ENCODE data around the gene PPP1R1A.

The PPP1R1A gene

DNA sequence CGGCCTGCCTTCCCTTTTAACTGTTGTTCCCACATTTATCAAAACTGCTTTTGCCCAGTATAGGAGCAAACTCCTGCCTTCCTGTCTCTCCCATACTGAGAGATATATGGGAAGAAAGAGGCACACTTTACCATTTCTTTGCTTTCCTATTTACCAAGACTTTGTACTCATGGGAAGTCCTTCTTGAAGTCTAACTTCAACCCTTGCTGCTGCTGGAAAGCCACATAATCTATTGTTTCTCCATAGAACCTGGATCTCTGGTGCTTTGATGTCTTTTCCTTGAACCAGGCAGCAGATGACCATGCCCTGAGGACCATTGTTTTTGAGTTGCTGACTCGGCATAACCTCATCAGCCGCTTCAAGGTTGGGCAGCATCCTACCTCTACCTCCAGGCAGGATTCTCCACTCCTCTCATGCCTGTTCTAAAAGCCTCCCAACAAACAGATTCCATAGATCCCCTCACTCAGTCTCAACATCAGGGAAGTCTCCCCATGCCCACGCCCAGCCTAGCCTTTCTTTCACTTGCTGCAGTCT lies 18.4 kb downstream of the PPP1R1A start:
- DNase-seq = no peak

DNA sequence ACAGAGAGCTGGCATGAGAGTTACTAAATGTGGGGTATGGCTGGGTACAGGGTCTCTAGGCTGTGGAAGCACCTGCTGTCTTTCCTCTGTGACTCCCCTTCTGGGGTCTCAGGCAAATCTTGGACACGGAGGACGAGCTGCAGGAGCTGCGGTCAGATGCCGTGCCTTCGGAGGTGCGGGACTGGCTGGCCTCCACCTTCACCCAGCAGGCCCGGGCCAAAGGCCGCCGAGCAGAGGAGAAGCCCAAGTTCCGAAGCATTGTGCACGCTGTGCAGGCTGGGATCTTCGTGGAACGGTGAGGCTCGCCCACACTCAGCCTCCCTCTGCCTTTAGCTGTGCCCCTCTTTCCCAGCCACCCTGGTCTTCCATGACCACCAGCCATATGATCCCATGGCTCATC lies 19.4 kb downstream of the PPP1R1A start:
- DNase-seq = no peak

DNA sequence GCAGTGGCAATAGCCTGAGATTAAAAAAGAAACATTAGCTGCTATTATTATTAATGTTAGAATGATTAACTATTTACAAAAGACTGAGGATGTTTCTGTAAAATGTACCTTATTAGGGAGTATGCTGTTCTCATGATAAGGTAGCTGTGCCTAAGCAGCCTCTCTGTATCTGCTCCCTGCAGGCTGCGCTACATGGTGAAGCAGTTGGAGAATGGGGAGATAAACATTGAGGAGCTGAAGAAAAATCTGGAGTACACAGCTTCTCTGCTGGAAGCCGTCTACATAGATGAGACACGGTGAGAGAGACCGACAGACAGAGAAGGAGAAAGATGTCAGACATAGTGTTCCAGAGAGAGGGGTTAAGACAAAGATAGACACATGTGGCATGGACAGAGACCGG lies 21.7 kb downstream of the PPP1R1A start:
- no peak for DNase-seq

- DNase-seq = no peak
Measured at GRCh38 chr12:54565986-54566544, 22.4 kb downstream of the PPP1R1A start.

GRCh38 chr12:54565310-54565985 lies 23.0 kb downstream of the PPP1R1A start:
- DNase-seq = no peak

DNA sequence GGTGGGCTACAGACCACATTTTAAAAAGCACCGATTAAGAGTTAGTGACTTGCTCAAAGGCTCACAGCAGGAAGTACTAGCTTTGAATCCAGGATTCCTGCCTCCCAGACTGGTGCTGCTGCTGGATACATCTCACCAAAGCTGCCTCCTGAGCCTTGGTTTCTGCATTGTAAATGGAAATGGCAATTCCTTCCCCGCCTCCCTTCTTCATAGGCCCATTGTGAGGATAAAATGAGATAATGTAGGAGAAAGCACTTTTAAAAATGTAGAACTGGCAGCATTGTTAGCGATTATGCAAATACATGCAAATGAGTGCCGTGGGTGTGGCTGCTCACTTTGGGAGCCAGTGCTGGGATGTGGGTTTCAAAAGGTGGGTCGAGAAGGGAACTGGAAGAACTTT lies 23.7 kb downstream of the PPP1R1A start:
- no peak for DNase-seq

GRCh38 chr12:54563787-54564186 lies 24.7 kb downstream of the PPP1R1A start:
- DNase-seq = no peak

DNA sequence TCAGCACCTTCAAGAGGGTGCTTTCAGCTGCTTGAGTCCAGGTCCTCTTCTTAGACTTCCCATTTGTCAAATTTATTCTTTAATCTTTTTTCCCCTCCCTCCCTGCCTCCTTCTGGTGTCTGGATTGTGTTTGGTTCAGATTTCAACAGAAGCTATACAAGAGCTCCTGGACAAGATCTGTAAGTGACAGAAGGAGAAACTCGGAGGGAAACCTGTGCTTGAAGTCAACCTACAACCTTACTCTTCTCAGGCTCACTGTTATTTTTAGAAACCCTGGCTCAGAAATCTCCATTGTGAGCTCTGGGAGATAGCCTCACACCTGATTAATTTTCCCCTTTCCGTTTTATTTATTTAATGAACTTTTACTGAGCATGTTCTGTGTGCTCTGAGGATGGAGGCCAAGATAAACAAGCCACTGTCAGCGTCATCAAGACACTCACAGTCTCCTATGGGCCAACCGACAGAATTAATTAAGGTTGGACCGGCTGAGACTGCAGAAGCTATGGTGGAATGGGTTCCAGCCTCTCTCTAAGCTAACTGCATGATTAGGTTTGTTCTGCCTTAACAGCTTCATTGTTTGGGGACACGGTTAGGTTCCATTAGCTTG lies 25.6 kb downstream of the PPP1R1A start:
- DNase-seq = no peak

DNA sequence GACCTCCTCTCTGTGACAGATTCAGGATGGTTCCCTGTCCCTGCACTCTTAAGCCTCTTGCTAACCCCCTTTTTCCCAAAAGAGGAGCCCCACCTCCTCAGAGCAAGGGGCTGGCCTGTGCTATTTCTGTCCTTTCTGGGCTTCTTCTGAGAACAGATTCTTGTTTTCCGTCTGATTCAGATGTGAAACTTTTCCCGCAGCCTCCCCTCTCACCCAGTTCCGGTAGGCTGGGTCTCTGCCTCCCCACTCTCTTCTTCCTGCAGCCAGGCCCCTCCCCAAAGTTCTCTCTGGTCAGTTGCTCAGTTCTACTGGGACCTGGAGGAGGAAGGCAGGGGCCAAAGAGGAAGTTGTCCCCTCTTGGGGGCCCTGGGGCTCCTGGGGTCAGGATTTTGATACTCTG lies 27.3 kb downstream of the PPP1R1A start:
- DNase-seq = no peak

DNA sequence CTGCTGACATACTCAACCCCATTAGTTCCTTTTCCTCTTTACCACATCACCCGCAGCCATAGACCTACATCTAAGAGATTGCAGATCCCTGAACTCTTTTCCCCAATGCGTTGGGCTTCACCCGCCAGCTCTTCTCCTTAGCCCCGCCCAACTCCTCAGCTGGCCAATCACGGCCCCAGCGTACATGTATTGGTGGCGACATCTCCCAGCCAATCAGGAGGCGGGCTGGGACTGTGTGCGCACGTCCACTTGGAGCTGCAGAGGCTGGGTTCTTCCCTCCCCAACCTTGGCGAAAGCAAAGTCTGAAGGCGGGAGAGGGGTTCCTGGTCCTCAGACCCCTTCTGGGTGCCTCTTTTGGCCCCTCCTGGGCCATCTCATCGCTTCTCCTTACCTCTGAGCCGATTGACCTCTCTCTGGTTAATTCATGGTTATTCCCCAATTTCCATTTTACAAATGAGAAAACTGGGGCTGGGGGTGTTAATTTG lies 28.0 kb downstream of the PPP1R1A start:
- DNase-seq = peak; percentile 82

GRCh38 chr12:54558759-54559158 lies 29.7 kb downstream of the PPP1R1A start:
- no peak for DNase-seq

DNA sequence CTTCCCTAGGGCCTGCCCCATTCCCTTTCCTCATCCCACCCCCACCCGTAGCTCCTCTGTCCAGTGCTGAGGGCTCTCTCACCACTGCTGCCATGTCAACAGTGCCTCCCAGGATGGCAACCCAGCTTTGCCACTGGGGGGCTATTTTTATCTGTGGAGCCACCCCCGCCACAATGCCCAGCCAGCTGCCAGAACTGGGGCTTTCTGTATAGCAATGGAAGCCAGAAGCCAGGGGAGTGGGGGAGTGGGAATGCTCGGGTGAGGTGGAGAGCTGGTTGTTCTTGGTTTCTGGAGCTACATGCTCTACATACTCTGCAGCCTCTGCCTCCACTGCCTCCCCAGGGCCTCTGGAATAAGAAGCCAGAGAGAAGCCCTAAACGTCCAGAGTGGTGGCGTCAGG lies 30.1 kb downstream of the PPP1R1A start:
- no peak for DNase-seq

GRCh38 chr12:54555670-54556257 lies 32.7 kb downstream of the PPP1R1A start:
- no peak for DNase-seq

DNA sequence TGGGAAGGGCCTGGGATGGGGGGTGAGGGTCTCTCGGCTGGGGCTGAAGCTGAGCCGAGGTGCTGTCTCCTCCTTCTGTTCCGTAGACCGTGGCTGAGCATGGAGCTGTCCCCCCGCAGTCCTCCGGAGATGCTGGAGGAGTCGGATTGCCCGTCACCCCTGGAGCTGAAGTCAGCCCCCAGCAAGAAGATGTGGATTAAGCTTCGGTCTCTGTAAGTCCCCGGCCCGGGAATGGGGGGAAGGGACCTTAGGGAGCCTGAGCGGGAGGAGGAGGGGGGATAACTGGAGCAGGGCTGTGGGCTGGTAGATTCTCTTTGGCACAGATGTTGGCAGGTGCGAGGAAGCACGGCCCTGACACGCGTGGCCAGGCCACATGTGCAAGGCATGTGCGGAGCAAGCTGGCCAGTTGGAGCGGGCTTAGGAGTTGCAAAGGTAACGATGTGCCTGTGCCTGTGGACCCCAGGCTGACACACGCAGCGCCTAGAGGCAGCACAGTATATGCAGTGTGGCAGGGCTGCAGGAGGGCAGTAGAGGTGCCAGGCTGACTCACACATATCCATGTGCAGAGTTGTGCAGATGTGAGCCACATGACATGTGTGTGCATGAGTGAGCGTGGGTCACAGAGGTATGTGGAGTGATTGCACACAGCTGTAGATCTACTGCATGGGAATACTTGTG lies 38.5 kb downstream of the PPP1R1A start:
- DNase-seq = no peak

- no peak for DNase-seq
Measured at GRCh38 chr12:54546511-54546910, 41.9 kb downstream of the PPP1R1A start.

GRCh38 chr12:54544743-54545142 lies 43.7 kb downstream of the PPP1R1A start:
- DNase-seq = no peak

DNA sequence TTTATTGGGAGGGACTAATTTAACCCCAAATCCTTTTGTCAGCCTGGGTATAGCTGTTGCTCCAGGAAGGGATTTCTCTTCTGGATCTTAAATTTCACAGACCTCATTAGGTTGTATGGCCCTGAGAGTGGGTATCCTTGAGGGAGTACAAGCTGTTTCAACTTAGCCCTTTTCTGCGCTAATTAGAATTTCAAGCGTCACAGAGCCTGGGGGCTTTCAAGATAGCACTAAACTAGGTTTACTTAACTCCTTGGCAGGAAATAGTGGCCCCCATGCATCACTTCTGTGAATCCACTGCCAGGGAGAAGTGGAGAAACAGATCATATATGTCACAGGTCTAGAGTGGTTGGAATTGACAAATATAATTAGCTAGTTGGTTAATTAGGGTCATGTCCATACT lies 44.9 kb downstream of the PPP1R1A start:
- no peak for DNase-seq

DNA sequence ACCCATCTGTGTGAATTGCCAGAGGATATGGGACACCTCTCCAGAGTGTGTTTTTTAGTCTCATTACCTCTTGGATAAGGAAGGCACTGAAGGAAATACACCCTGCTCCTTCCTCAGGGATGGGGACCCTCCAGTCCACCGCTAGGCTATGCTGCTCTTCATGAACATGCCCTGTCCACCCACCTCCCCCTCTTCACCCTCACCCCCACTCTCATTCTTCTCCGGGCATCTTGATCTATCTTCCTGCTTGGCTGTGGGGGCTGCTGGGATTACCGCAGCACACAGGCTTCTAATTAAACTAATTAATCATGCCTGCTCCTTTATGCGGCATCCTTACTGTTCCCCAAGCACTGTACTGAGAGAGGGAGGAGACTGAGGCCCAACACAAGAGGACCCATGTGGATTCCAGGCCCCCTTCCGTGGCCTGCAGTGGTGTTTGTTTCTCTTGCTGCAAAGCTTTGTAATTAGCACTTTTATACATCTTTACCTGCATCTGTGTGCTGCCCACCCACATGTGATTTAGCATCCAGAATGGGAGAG lies 46.6 kb downstream of the PPP1R1A start:
- DNase-seq = no peak

GRCh38 chr12:54538136-54538700 lies 50.2 kb downstream of the PPP1R1A start:
- no peak for DNase-seq

DNA sequence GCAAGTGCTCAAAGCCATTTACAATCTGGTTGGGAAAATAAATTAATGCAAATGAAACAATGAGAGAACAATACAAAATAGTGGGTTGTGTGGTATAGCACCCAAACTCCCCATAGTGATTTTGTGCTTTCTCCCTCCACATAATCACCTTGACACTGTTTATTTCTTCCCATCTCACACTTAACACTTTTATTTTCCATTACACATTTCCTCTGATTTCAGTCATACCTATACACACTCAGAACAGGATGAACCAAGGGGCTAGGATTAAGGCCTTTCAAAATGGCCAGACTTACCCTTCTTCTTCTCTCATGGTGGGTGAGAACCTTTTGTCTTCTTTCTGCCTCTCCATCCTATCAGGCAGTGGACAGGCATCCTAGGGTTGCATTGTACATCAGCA lies 53.0 kb downstream of the PPP1R1A start:
- DNase-seq = no peak

- no peak for DNase-seq
Measured at GRCh38 chr12:54529581-54529980, 58.9 kb downstream of the PPP1R1A start.
